A673 (cell line): ENCODE data around the gene HIGD2A.

Experiments used
- CTCF ChIP-seq: fragments of 300-800, 200-600 bp; sonication (generic); conservative IDR thresholded peaks from 2 replicates; pipeline ENCODE4 v1.5.1; 2017; ENCODE audit warnings: low read depth, mild to moderate bottlenecking, antibody characterized with exemption, low read length, moderate library complexity, mixed read lengths
- EZH2 ChIP-seq: fragments of 200-600 bp; sonication (generic); IDR thresholded peaks from 2 replicates; pipeline ENCODE4 v1.6.1; 2017; ENCODE audit warnings: borderline replicate concordance, low read depth, mild to moderate bottlenecking, mixed read lengths, antibody characterized with exemption, low read length; ENCODE audit not compliant: poor library complexity, severe bottlenecking

GRCh38 chr5:176373100-176373818 lies 15.3 kb upstream of the HIGD2A start:
- TF ChIP-seq CTCF (no peak), EZH2 (no peak)
